ENCODE results near the gene CACNA1C.
A peak's percentile ranks its signal among the peaks of the same experiment; 100 is the strongest.
"Not testable (repeated sequence)": the region's sequence is repeated elsewhere in the genome, so short reads cannot be mapped to it uniquely, and the experiment has no call there.

The CACNA1C gene

GRCh38 chr12:2489275-2489674 lies 436.5 kb downstream of the CACNA1C start:
- H3K4me3 ChIP-seq: no peak overlapping the region
- no peak overlapping the region for H3K27ac ChIP-seq

DNA sequence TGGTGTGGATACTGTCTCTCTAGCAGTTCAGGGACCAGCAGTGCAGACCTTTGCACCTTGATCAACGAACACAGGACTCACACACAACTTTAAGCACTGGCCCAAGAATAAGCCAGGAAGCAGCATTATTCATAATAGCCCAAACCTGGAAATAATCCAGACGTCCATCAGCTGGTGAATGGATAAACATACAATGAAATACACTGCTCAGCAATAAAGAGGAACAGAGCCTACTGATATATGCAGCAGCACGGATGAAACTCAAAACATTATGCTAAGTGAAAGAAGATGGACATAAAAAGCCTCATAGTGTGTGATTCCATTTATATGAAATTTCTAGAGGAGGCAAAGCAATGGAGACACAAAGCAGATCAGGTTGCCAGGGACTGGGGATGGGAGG lies 438.0 kb downstream of the CACNA1C start:
- Histone ChIP-seq H3K27ac (no peak overlapping the region), H3K4me3 (no peak overlapping the region)

DNA sequence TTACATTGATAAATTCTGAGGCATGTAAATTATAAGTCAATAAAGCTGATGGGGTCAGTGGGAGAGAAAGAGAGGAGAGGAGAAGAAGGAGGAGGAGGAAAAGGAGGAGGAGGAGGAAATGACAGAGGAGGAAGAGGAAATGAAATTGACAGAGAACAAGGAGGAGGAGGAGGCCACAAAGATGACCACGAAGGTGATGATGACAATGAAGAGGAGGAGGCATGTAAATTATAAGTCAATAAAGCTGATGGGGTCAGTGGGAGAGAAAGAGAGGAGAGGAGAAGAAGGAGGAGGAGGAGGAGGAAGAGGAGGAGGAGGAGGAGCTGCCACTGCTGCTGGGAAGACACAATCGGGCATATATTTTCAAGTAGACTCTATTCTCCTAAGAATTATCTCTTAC lies 438.6 kb downstream of the CACNA1C start:
- not testable (repeated sequence) for H3K27ac ChIP-seq, H3K4me3 ChIP-seq

GRCh38 chr12:2492236-2492635 lies 439.4 kb downstream of the CACNA1C start:
- Histone ChIP-seq H3K4me3 (no peak overlapping the region), H3K27ac (no peak overlapping the region)

- Histone ChIP-seq H3K4me3 (no peak overlapping the region), H3K27ac (no peak overlapping the region)
Measured at GRCh38 chr12:2493086-2493485, 440.3 kb downstream of the CACNA1C start.

GRCh38 chr12:2494486-2495192 lies 441.9 kb downstream of the CACNA1C start:
- peak overlapping the region in 13 of 21 experiments; percentile 5 to 55 (median 34) for H3K27ac ChIP-seq

GRCh38 chr12:2495417-2496112 lies 442.8 kb downstream of the CACNA1C start:
- peak overlapping the region in 11 of 21 experiments; percentile 6 to 55 (median 42) for H3K27ac ChIP-seq
- H3K4me3 ChIP-seq: no peak overlapping the region

More at GRCh38 chr12:2494486-2495192, 441.9 kb downstream of the CACNA1C start:
- H3K4me3 ChIP-seq: no peak overlapping the region

GRCh38 chr12:2498964-2499500 lies 446.2 kb downstream of the CACNA1C start:
- Histone ChIP-seq H3K4me3 (no peak overlapping the region), H3K27ac (no peak overlapping the region)

DNA sequence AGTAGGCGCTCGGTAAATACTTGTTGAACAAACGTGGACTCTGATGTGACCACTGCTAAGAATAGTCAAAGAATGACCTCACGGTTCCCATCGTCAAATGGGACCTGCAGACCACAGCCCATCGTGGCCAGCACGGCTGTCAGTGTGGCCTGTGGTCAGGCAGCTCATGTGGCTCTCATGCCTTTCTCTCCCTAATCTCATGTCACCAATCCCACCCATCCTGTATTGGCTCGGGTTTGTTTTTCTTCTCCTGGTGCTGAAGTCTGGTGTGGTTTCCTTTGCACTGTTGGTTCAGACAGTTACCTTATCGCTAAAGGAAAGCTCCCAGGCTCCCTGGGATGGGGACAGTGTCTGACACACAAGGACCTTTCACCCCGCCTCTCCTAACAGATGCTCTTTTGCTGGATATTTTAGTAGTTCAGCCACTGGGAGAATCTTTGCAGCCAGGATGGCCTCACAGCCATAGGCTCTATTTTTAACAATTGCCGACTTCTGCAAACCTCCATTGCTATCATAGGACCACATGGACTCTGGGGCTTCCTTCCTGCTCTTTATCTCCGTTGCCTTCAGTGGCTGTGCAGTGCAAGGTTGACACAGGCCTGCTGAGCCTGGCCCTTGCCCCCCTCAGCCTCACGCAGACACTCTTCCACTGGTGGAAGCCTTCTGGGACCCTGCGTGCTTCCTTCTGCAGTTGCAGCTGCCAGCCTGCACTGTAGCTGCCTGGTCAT lies 448.8 kb downstream of the CACNA1C start:
- peak overlapping the region in 4 of 21 experiments; percentile 5 to 65 (median 36) for H3K27ac ChIP-seq
- no peak overlapping the region for H3K4me3 ChIP-seq

DNA sequence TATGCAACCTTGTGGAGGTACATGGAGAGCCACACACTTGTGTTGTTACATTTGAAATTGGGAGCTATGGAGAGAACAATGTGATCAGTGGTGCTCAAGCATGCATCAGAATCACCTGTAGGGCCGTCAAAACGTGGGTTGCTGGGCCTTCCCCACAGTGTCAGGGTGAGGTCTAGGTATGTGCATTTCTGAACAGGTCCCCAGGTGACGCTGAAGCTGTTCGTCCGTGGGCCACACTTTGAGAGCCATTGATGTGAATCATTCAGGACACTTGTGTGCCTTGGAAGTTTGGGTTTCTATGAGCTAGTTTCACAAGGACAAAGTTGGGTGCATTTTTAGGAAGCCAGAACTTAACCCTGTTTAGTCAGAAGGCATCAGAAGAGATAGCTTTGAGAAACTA lies 450.2 kb downstream of the CACNA1C start:
- Histone ChIP-seq H3K4me3 (no peak overlapping the region), H3K27ac (no peak overlapping the region)

- Histone ChIP-seq H3K4me3 (no peak overlapping the region), H3K27ac (no peak overlapping the region)
Measured at GRCh38 chr12:2503762-2504161, 451.0 kb downstream of the CACNA1C start.

DNA sequence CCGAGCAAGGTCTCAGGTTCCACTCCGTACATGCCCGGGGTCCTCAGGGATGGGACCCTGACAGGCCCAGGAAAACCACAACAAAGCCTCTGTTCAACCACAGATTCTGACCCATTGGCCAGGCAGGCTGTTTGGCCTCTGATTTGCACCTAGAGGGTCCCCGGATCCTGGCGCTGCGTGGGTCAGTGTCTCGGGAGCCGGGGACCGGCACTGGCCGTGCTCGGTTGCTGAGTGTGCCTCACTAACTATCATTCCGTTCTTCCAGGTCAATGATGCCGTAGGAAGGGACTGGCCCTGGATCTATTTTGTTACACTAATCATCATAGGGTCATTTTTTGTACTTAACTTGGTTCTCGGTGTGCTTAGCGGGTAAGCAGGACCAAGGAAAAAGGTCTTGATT lies 451.8 kb downstream of the CACNA1C start:
- no peak overlapping the region for H3K4me3 ChIP-seq
- no peak overlapping the region for H3K27ac ChIP-seq

DNA sequence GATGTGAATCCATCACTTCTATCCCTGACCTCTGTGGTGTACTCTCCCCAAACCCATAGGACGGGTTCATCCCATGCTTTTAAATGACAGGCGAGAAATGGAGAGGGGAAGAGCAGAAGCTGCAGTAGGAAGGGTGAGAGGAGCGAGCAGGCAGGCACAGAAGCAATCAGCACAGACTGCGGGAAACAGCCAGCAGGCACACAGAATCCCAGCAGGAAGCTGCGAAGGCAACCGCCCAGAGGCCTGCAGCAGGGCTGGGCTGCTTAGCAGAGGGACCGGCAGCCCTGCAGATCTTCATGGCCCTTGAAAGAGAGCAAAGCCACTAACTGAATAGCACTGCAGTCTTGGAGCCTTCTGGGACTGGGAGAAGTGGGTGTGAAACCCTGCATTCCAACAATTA lies 455.0 kb downstream of the CACNA1C start:
- Histone ChIP-seq H3K4me3 (no peak overlapping the region), H3K27ac (no peak overlapping the region)

DNA sequence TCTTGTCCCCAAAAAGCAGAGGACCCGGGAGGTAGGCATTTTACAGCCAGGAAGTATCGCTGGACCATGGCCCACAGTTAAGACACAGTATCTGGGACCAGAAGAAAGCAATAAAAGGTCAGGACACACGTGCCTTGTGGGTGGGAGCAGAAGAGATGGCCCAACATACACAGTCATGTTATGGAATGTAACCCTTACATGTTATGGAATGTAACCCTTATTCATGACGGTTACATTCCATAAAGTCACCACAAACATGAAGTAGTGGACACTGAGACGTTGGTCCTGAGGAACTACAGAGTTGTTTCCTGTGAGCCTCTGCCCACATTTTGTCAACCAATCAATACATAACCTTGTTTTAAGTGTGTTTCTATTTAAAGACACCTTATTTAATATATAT lies 456.4 kb downstream of the CACNA1C start:
- Histone ChIP-seq H3K27ac (no peak overlapping the region), H3K4me3 (no peak overlapping the region)

- no peak overlapping the region for H3K27ac ChIP-seq
Measured at GRCh38 chr12:2510045-2510444, 457.3 kb downstream of the CACNA1C start.

DNA sequence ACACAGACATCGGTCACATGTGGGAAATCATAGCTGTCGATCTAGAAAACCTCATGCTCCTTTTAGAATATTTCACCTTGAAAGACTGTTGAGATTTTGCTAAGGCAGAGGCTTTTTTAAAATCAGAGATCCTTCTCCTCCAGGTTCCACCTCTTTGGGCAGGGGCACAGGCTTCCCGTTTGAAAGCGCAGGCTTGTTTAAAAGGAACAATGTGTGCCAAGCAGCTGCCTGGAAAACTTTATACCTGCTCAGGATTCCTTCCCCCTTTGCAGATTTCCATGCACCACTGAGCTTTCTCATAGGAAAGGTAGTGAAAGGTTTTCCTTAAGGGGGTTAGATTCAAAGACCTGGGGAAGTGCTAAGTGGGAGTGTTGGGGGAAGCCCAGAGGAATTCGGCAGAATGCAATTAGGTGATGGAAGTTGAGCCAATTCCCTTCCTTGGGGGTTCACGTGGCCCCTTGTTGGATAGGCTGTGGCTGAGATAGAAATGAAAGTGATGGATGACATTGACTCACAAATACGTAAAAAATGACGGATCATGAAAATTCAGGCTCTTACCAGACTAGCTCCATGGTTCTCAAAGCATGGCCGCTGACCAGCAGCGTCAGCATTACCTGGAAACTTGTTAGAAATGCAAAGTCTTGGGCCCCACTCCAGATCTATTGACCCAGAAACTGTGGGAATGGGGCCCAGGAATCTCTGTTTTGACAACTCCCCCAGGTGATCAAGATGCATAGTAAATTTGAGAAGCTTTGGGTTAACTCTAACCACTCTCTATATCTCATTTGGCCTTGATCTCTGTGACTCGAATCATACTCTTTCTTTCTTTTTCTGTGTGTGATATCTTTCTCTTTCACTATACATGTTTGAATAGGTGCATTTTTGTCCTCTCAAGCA lies 460.6 kb downstream of the CACNA1C start:
- H3K4me3 ChIP-seq: no peak overlapping the region
- H3K27ac ChIP-seq: no peak overlapping the region

More at GRCh38 chr12:2510045-2510444, 457.3 kb downstream of the CACNA1C start:
- H3K4me3 ChIP-seq: no peak overlapping the region

- H3K4me3 ChIP-seq: no peak overlapping the region
Measured at GRCh38 chr12:2514038-2514340, 461.2 kb downstream of the CACNA1C start.

DNA sequence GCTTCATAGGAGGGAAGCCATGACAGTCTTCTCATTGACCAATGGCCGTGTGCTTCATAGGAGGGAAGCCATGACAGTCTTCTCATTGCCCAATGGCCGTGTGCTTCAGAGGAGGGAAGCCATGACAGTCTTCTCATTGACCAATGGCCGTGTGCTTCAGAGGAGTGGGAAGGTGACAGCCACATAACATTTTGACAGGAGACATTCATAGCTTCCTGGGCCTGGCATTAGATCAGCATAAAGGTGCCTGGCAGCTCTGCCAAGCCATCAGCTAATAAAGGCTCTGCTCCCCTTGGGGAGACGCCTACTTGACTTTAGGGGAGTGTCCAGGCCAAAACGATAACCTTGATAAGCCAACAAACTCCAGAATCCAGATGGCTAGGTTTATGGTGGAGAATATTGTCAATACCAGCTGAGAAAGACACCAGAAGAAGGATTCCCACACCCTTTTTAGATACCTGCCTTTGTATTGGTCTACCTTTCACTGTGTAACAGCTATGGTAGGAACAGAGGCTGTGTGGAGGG lies 468.0 kb downstream of the CACNA1C start:
- no peak overlapping the region for H3K27ac ChIP-seq
- H3K4me3 ChIP-seq: no peak overlapping the region

More at GRCh38 chr12:2514038-2514340, 461.2 kb downstream of the CACNA1C start:
- no peak overlapping the region for H3K27ac ChIP-seq

- Histone ChIP-seq H3K4me3 (no peak overlapping the region), H3K27ac (no peak overlapping the region)
Measured at GRCh38 chr12:2523317-2523716, 470.5 kb downstream of the CACNA1C start.
